HS-27A (cell line): ENCODE measurements around the gene APOL2.
"Not testable (repeated sequence)": the region's sequence is repeated elsewhere in the genome, so short reads cannot be mapped to it uniquely, and the experiment has no call there.

Experiments
- DNase-seq: peaks from one replicate; pipeline ENCODE4 v3.0.0-alpha.2; 2012; ENCODE audit warnings: low read depth, missing footprints

APOL2 gene

GRCh38 chr22:36243986-36244385 is 4.7 kb upstream of the APOL2 start:
- DNase-seq: no peak

DNA sequence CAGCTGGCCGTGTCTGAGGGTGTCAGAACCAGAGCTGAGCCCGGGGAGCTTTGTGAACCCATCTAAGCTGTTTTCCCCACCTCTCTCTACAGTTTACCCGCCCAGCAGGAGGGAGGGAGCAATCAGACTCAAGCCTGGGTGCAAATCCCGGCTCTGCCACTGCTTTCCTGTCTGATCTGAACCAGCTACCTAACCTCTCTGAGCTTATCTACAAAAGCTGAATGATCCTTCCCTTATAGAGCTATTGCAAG is 252 bp downstream of the APOL2 start:
- DNase-seq: no peak

DNA sequence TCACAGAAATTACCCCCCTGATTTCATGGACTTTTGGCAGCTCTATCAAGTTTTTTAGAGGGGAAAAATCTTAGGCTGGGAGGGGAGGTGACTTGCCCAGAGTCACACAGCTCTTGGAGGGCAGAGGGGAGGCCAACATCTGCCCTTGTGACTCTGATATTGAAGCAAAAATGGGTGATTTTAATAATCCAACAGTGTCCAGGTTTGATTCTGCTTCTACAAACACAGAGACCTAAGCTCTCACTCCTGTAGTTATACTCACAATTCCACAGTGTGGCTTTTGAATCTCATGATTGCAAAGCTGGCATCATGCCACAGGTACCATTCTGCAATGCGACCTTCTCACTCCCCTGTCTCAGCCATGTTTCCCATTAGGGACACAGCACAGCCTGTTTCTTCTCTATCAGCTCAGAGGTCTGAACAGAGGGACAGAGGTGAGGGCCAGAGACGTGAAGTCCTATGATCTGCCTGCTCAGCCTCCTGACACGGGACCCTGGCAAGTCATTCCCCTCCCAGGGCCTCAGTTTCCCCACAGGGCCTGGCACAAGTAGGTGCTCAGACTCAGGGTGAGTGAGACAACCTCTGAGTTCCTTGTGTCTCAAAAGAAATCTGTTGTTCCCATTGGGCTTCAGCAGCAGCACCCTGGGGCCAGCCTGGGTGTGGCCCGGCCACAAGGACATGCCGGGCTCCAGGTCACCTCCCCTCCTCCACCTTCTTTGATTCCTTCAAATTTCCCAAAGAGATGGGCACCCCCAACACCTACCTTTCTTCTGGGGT is 766 bp downstream of the APOL2 start:
- no peak for DNase-seq

GRCh38 chr22:36237462-36238372 is 1.6 kb downstream of the APOL2 start:
- DNase-seq: no peak

DNA sequence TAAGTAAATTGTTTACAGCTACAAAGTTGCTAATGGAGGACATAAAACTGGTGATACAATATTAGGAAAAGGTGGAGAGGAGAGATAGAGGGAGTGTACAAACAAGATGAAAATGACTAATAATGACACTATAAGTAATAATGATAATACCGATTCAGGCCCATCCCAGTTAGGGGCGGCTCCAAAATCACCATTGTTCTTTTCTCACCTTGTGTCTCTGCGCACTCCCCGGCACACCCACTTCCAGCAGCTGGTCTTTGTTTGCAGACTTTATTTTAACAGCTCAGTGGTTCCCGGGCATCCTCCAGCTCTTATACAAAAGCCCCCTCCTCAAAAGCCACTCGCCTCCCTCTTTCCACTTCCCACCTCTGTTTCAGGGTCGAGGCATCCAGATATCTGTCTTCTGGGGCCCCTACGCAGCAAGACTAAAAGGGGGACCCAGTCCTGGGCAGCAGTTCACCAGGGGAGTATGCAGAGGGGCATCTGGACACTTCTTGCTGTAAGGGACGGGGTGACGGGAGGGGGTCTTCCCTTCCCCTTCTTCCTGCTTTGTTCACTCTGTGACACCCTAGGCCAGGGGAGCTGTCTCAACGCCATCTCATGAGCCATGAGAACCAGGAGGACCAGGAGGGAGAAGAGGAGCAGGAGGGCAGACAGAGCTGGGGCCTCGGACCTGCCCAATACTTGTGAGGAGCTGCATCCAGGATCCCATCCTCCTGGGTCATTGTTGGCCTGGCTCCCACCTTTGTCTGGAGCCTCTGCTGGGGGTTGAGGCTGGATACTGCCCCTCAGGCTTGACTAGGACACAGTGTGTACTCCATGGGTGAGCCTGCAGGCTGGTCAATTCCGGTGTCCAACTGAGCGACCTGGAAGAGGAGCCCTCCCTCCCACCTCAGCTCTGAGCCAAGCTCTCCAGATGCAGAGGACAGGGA is 2.7 kb downstream of the APOL2 start:
- no peak for DNase-seq

DNA sequence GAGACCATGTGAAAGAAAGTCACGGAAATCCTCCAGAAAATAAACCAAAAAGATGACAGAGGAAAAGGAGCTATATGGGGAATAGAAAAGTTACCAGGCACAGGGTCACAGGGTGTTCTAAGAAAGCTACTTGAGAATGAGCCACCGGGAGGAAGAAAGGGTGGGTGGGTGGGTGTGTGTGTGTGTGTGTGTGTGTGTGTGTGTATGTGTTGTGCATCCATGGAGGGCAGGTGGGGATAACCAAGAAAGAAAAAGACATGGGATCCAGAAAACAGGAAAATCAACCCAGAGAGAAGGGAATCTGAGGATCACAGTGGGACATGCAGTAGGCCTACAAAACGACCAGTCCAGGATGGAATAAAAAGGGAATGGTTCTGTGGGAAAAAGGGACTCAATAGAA is 3.7 kb downstream of the APOL2 start:
- no peak for DNase-seq

DNA sequence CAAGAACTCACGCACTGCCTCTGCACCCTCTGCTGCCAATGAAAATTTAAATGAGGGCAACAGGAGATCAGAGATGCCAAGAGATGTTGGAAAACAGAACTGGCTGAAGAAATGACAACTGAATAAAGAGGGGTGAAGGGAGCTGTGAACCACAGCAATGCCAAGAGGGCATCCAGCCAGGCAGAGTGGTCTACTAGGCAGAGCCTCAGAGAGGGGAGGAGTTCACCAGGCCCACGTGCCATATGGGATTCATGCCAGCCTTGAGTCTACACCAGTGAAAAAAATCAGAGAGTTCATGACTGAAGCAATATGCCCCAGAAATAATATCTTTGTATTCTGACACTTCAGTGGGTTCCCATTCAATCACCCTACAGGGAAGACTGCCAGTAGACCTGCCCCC is 4.4 kb downstream of the APOL2 start:
- no peak for DNase-seq

DNA sequence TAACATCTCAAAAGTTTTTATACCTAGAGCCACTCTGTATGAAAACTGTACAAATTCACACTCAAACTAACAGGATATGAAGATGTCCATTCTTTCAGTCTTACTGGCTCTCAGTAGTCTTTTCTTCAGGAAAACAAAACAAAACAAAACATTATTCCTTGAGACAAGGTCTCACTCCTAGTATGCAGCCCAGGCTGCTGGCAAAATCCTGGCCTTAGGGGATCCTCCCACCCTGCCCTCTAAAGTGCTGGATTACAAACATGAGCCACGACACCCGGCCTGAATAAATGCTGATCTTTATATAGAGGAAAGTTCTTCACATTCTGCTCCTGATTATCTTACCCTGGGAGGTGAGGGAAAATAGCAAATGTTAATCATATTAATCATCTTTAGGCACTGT is 5.1 kb downstream of the APOL2 start:
- no peak for DNase-seq

- DNase-seq: no peak
Measured at GRCh38 chr22:36233796-36234195, 5.5 kb downstream of the APOL2 start.

DNA sequence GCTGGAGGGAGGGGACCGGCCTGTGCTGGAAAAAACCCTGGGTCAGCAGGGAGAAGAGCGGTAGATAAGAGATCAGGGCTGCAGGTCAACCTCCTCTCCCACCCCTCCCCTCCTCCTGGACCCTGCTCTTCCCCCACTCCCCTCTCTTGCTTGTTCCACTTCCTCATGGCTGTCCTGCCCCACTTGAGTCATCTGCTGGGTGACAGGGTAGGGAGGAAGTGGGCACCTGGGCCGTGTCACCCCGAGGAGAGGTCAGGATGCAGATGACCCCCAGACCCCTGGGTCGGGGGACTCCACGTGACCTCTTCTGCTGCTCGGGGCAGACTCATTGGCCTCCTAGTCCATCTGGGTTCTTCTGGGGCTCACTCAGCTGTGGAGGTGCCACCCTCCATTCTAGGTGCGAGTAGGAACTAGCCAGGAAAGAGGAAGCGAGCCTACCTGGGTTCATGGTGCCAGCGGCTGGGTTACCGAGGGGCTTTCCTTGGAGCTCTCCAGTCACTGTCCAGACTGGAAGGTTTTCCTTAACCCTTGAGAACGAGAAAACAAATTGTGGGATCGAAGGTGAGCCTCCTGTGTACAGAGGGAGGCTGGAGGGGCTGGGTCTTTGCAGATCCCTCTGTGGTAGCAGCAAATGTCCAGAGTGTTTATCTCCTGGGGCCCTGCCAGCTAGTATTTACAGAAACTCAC is 6.5 kb downstream of the APOL2 start:
- DNase-seq: no peak

DNA sequence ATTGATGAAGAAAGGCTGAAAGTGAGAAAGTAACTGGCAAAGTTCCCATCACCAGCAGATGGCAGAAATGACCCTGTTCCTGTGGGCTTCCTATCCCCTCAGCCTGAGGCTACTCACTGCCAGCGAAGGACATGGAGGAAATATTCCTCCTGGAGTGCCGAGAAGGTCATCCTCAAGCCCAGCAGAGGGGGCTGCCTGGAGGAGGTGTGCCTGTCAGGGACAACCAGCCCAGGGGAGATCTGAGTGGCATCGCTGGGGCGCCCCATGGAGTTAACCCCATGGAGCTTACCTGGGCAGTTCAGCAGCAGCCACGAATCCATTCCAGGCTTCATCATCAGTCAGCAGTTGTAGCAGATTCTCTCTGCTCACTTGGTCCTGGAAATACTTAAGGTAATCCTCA is 8.3 kb downstream of the APOL2 start:
- not testable (repeated sequence) for DNase-seq

DNA sequence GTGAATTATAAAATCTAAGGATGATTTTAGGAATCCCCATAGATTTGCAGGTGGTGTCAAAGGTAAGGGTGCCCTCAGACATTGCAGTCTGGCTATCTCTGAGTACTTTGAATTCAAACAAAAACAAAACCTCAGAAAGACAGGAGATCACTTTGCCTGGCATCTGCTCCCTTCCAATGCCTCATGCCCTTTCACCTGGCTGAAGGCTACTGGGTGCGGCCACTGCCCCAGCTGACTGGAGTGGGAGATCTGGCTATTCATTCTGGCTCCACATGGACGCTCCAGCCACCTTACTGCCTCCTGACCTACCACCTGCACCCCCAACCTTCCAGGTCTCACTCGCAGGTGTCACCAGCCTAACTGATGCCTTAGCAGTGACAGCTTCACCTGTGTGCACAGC is 9.7 kb downstream of the APOL2 start:
- not testable (repeated sequence) for DNase-seq

DNA sequence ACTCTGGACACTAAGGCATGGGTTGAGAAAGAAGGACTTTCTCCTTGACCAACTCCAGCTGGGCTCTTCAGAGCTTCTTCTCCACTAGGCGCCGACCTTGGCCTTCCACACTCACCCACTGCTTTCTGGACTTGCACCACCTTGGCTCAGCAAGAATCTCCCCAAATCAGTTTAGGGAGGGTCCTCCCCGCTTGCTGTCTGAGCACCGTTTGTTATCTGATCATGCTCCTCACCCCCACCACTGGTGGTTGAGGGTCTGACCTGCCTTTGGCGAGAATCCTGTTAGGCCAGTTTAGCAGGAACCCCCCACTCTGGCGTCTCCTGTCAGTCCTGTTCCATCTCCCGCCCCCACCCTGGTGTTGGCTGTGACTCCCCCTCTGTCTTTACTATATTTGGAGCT is 10.4 kb downstream of the APOL2 start:
- DNase-seq: no peak

DNA sequence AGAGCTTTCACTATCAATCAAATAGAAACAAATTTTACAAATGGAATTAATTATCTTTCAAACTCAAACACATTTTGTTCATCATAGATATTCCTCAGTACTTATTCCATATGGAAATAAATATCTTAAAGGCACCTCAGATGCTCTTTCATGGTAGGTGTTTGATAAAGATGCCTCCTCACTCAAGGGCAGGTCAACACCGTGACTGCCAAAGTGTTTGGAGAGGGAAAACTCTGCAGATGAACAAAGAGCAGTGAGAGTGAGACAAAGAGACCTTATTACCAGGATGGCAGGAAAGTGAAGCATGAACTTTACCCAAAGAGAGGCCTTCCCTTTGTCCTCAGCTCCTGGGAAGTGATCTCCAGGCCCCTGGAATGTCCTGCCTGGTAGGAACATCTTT is 11.0 kb downstream of the APOL2 start:
- not testable (repeated sequence) for DNase-seq

DNA sequence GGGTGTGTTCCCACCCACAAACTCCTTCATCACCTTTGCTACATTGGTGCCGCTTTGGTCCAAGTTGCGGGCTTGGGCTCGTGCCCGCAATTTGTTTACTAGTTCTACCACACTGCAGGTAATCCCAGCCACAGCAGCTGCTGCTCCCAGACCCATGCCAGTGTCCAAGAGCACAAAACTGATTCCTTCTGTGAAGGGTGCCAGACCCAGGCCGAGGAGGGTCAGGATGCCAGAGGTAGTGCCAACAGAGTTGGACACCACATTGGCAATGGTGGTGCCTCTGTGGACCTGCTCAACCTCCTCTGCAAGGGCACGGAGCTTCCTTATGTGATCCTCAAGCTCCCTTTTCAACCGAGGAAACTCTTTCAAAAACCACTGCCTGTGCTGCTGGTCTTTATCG is 11.5 kb downstream of the APOL2 start:
- no peak for DNase-seq

DNA sequence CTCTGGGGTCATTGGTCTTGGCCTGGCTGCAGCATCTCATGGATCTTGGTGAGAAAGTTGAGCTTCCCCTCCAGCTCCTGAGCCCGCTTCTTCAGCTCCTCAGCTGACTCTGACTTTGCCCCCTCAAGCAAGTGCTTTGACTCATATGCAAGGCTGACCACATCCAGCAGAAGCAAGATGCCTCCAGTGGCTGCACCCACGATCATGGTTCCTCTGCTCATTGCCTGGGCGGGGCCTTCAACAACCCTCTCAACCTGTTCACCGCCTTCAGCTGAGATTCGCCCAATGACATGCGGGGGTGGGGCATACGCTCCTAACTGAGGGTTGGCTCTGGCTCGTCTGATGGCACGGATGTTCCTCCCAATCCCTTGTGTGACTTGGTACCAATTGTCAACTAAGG is 11.9 kb downstream of the APOL2 start:
- DNase-seq: no peak

DNA sequence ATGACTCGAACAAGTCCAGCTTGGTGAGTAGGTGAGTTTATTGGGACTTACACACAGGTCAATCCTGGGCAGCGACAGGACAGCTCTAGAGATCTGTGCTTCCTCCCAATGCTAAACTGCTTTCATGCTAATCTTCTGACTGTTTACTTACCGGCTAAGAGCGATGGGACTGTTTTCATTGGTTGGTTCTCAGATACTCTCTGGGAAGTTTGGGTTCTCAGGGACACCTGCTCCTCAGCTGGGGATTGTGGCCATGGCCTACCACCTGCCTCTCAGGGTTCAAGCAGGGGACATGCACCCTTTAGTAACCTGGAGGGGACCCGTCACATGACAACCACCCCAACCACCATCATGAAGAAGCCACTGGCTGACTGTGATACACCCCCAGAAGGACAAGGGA is 13.1 kb downstream of the APOL2 start:
- DNase-seq: no peak

DNA sequence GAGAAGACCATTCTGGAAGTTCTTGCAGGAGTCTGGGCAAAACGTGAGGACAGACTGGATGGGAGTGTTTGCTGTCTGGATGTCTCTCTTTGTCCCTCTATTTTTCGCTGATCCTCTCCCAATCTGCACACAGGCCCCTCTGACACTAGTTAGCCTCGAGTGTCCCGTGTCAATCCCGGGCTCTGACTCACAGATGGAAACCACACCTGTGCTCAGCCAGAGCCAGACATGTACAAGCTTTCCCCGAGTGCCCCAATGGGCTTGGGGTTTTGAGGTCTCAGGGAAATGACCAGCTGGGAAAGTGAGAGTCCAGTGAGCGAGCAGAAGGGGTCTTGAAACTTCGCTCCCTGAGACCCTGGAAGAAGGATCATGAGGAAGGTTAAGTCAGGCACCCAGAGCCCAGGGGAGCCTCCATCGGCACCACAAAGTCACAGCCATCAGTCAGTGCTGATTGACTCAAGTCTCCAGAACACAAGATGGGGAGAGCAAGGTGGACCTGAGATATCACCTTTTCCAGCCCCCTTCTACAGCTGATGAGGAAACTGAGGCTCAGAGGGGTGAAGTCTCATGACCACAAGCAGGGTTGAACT is 13.9 kb downstream of the APOL2 start:
- no peak for DNase-seq

GRCh38 chr22:36224245-36224644 is 15.1 kb downstream of the APOL2 start:
- no peak for DNase-seq

- no peak for DNase-seq
Measured at GRCh38 chr22:36223504-36223903, 15.8 kb downstream of the APOL2 start.

DNA sequence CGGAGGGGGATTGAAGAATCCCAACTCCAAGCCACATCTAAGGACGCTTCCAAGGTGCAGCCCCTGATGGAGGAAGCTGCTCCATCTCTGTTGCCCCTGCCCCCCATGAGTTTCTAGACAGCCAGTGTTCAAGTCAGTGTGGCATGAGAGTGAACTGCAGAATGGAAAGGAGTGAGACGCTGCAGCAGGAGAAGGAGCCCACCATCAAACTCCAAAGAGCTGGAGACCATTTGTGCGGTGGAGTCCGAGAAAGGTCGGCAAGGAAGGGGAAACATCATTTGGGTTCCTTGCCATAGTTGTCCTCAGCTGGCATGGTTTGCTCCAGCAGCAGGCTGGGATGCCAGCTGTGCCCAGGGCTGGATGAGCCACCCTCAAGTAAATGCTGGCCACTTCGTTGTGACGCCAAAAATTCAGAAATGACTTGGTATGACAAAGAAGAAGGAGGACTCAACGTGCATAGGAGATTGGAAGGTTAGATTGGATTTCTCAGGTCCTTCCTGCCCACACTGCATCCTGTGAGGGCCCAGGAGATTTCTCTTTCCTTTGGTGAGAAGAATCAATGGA is 16.4 kb downstream of the APOL2 start:
- DNase-seq: no peak
